HG03095 (cell line): Measurements from ENCODE around the gene RHOT2.

Experiments
- ATAC-seq: cut with Tn5 transposase; IDR thresholded peaks from one replicate; pipeline ENCODE4 v1.9.1; 2021; ENCODE audit warnings: moderate library complexity; ENCODE audit not compliant: unreplicated experiment

The RHOT2 gene

GRCh38 chr16:669666-670065, 1.7 kb downstream of the RHOT2 start:
- no peak for ATAC-seq

DNA sequence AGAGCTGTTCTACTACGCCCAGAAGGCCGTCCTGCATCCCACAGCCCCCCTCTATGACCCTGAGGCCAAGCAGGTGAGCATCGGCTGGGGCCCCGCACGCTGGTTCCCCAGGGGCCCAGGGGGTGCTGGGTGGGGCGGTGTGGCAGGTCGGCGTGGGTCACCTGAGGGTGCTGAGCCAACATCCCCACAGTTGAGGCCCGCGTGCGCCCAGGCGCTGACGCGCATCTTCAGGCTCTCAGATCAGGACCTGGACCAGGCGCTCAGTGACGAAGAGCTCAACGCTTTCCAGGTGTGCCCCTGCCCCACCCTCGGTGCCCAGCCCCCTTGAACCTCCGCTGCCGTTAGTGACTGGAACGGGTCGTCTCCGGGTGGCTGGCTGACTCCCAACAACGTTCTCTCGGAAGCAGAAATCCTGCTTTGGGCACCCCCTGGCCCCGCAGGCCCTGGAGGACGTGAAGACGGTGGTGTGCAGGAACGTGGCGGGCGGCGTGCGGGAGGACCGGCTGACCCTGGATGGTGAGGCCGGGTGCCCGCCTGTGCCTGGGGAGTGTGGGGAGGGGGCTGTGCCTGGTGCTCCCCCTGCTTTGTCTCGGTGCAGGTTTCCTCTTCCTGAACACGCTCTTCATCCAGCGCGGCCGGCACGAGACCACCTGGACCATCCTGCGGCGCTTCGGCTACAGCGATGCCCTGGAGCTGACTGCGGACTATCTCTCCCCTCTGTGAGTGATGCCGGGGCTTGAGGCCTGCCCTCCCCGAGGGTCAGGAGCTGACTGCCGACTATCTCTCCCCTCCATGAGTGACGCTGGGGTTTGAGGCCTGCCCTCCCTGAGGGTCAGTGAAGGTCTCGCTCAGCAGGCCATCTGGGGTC, 2.8 kb downstream of the RHOT2 start:
- ATAC-seq: no peak

DNA sequence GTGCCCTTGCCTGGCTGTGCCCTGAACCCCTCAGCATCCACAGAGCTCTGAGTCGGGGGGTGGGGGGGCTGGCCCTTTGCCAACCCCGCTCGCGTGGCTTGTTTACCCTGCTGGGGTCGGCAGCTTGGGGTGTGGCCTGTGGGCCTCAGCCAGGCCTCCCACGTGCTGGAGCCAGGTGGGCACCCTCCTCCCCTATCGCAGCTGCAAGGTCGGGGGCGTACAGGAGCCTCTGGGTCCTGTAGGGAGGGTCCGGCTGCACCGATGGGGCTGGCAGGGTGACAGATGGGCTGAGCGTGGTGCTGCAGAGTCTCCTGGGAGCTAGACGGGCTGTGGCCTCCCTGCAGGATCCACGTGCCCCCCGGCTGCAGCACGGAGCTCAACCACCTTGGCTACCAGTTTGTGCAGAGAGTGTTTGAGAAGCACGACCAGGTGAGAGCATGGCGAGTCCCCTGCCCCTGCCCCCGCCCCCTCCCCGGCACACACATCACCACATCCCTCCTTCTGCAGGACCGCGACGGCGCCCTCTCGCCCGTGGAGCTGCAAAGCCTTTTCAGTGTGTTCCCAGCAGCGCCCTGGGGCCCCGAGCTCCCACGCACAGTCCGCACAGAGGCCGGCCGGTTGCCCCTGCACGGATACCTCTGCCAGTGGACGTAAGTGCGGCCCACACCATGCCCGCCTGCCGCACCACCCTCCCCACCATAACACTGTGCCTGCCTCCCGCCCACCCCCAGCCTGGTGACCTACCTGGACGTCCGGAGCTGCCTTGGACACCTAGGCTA, 3.6 kb downstream of the RHOT2 start:
- ATAC-seq: no peak

- no peak for ATAC-seq
Measured at GRCh38 chr16:672371-672770, 4.4 kb downstream of the RHOT2 start.

GRCh38 chr16:672851-673250, 4.9 kb downstream of the RHOT2 start:
- ATAC-seq: no peak

- ATAC-seq: no peak
Measured at GRCh38 chr16:673399-673991, 5.6 kb downstream of the RHOT2 start.

- no peak for ATAC-seq
Measured at GRCh38 chr16:674214-674881, 6.4 kb downstream of the RHOT2 start.

GRCh38 chr16:674968-675883, 7.3 kb downstream of the RHOT2 start, which contains the start of gene RHBDL1:
Gene RHBDL1, plus strand, starts transcription at chr16:675671. Its CDS starts 120 bp downstream, at chr16:675791.
- ATAC-seq: no peak

- no peak for ATAC-seq
Measured at GRCh38 chr16:675884-676564, 8.1 kb downstream of the RHOT2 start.

GRCh38 chr16:676565-676902, 8.6 kb downstream of the RHOT2 start:
- ATAC-seq: no peak

DNA sequence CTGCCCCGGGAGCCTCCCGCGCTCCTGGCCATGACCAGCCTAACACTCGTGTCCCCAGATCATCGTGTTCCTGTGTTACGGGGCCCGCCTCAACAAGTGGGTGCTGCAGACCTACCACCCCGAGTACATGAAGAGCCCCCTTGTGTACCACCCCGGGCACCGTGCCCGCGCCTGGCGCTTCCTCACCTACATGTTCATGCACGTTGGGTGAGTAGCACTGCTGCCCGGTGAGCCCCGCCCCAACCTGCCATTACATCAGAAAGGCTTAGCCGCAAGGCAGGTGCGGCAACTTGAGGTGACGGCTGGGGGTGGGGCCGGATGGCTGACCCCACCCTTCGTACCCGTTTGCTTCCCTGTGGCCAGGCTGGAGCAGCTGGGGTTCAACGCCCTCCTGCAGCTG, 9.0 kb downstream of the RHOT2 start:
- ATAC-seq: no peak

DNA sequence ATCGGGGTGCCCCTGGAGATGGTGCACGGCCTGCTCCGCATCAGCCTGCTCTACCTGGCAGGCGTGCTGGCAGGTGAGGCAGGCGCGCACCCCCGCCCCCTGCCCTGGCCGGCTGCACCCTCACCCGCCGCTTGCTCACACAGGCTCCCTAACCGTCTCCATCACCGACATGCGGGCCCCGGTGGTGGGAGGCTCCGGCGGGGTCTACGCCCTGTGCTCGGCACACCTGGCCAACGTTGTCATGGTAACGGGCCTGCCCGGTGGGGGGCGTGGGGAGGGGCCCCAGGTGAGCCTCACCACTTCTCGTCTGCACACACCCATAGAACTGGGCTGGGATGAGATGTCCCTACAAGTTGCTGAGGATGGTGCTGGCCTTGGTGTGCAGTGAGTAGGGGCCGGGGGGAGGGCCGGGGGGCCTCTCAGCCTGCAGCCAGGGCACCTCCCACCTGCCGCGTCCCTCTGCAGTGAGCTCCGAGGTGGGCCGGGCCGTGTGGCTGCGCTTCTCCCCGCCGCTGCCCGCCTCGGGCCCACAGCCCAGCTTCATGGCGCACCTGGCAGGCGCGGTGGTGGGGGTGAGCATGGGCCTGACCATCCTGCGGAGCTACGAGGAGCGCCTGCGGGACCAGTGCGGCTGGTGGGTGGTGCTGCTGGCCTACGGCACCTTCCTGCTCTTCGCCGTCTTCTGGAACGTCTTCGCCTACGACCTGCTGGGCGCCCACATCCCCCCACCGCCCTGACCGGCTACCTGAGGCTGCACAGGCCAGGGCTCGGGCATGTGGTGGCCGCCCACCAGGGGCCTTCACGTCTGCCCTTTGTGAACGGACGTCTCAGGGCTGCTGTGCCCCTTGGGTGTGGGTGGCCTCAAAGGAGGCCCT, 9.6 kb downstream of the RHOT2 start:
- no peak for ATAC-seq

DNA sequence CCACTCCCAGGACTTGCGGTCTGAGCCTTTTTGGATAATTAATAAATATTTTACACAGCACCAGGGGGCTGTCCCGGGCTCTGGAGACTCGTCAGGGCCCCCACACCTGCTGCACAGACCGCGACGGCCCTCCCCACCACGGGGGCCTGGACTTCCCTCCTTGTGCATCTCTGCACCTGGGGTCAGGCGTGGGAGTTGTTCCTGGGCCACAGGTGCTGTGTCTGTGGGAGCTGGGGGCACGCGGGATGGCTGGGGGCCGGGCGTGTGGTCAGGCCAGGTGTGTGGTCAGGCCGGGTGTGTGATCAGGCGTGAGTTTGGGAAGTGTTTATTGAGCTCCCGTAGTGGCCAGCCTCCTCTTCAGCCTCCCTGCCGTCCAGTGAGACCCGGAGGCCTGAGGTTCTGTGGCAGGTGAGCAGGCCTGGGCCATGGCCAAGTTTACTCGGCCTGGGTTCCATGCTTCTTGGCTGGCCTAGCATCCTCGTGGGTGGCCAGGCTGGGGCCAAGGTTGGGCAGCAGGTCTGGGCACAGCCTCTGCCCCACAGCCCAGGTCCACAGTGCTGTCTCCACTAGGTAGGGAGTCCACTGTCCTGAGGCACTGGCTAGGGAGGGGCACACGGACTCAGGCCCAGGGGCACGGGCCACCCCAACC, 10.4 kb downstream of the RHOT2 start:
- ATAC-seq: no peak

GRCh38 chr16:678858-679813, 11.2 kb downstream of the RHOT2 start:
- no peak for ATAC-seq

- ATAC-seq: peak; percentile 27
Measured at GRCh38 chr16:679814-680624, 12.1 kb downstream of the RHOT2 start, which contains the start of gene STUB1. Gene STUB1, plus strand, starts transcription at chr16:680410. Its CDS starts 116 bp downstream, at chr16:680526.

DNA sequence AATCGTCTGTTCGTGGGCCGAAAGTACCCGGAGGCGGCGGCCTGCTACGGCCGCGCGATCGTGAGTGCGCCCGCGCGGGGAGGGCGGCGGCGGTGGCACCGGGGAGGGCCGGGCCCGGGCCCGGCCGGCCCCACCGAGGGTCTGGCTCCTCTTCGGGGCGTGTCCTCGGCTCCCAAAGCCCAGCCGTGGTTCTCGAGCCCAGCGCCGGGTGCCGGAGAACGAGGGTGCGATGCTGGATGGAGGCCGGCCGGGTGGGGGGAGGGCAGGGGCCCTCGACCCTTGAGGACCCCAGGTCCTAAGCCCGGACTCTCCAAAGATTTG, 12.7 kb downstream of the RHOT2 start:
- ATAC-seq: no peak
